ENCODE results near the gene CNOT3.

Gene CNOT3

GRCh38 chr19:54133957-54134590 lies 3.5 kb upstream of the CNOT3 start:
- no peak overlapping the region for H3K9ac ChIP-seq (ENCODE audit: insufficient read length, low read depth)
- no peaks in the 10 kb centered on the region for H3K27me3 ChIP-seq (ENCODE audit: insufficient read depth, insufficient read length)
- DNase-seq (ENCODE audit: low read depth, low spot score) = no peak
- TF ChIP-seq YY1 (IDR thresholded peaks at IDR 0.05; ENCODE audit: insufficient read depth, insufficient read length) = no peak
- no peak for TF ChIP-seq ZNF274 (IDR thresholded peaks at IDR 0.05; ENCODE audit: low read depth, low read length)
- no peak for TF ChIP-seq SUZ12 (IDR thresholded peaks at IDR 0.05; ENCODE audit: extremely low read depth, insufficient read depth, insufficient read length)
- H3K4me3 ChIP-seq (ENCODE audit: insufficient read length, low read depth) = no peak overlapping the region
- peaks cover 35% of the 10 kb centered on the region for H3K36me3 ChIP-seq (ENCODE audit: insufficient read depth, insufficient read length, low read length)
- H3K4me1 ChIP-seq (ENCODE audit: insufficient read depth, insufficient read length) = peaks cover 4% of the 10 kb centered on the region
- peaks cover 7% of the 10 kb centered on the region; the same call in 1 of the 2 replicates for H3K9me3 ChIP-seq (ENCODE audit: insufficient read depth, low read length)

- peak overlapping the region; percentile 41 for H3K4me3 ChIP-seq (ENCODE audit: insufficient read length, low read depth)
- DNase-seq (ENCODE audit: low read depth, low spot score) = no peak
- peaks cover 14% of the 10 kb centered on the region for H3K4me1 ChIP-seq (ENCODE audit: insufficient read depth, insufficient read length)
- peak overlapping the region; percentile 84 for H3K9ac ChIP-seq (ENCODE audit: insufficient read length, low read depth)
- TF ChIP-seq YY1 (IDR thresholded peaks at IDR 0.05; ENCODE audit: insufficient read depth, insufficient read length) (no peak), SUZ12 (IDR thresholded peaks at IDR 0.05; ENCODE audit: extremely low read depth, insufficient read depth, insufficient read length) (no peak), ZNF274 (IDR thresholded peaks at IDR 0.05; ENCODE audit: low read depth, low read length) (no peak)
- H3K36me3 ChIP-seq (ENCODE audit: insufficient read depth, insufficient read length, low read length) = peaks cover 41% of the 10 kb centered on the region
- no peaks in the 10 kb centered on the region for H3K27me3 ChIP-seq (ENCODE audit: insufficient read depth, insufficient read length)
- H3K9me3 ChIP-seq (ENCODE audit: insufficient read depth, low read length) = peaks cover 7% of the 10 kb centered on the region; the same call in 1 of the 2 replicates
Observed at GRCh38 chr19:54136086-54136863, 1.3 kb upstream of the CNOT3 start.

DNA sequence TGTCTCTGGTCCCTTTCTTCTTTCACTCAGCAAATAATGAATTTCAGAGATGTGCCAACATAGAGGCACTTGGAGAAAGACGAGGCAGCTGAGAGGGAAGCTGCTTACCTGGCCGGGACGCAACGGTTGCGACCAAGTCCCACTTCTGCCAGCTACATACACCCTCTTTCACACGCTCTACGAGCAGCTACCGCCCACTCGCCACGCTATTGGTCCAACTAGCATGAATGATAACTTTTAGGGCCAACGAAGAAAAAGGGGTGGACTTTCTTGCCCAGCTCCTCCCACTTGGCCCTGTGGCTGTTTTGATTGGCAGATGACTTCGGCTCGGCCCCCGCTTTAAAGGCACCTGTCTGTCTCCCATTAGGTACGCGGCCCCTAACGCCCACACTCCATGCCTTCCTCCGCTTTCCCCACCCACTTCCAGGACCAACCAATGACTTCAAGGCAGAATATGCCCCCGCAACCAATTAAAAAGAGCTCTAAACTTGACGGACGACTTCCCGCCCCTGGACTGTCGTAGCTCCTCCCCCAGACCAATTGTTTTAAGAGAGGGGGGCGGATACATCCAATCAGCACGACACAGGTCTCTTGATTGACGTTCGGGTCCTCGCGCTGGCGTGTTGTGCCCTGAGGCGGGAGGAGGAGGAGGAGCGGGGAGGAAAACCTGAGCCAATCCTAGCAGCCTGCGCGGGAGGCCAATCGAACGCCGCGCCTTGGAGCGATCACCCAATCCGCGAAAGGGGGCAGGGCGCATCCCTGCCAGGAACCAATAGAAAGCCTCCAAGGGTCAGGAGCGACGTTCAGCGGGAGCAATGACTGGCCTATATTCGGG lies 481 bp upstream of the CNOT3 start:
- peak overlapping the region; percentile 66 for H3K4me3 ChIP-seq (ENCODE audit: insufficient read length, low read depth)
- H3K27me3 ChIP-seq (ENCODE audit: insufficient read depth, insufficient read length) = no peaks in the 10 kb centered on the region
- peak overlapping the region; percentile 84 for H3K9ac ChIP-seq (ENCODE audit: insufficient read length, low read depth)
- TF ChIP-seq ZNF274 (IDR thresholded peaks at IDR 0.05; ENCODE audit: low read depth, low read length) (no peak), SUZ12 (IDR thresholded peaks at IDR 0.05; ENCODE audit: extremely low read depth, insufficient read depth, insufficient read length) (no peak), YY1 (IDR thresholded peaks at IDR 0.05; ENCODE audit: insufficient read depth, insufficient read length) (no peak)
- H3K9me3 ChIP-seq (ENCODE audit: insufficient read depth, low read length) = peaks cover 7% of the 10 kb centered on the region; the same call in 1 of the 2 replicates
- H3K4me1 ChIP-seq (ENCODE audit: insufficient read depth, insufficient read length) = peaks cover 14% of the 10 kb centered on the region
- peaks cover 41% of the 10 kb centered on the region for H3K36me3 ChIP-seq (ENCODE audit: insufficient read depth, insufficient read length, low read length)
- DNase-seq (ENCODE audit: low read depth, low spot score) = peak; percentile 98

GRCh38 chr19:54138489-54139256 lies 1.1 kb downstream of the CNOT3 start:
- peak overlapping the region; percentile 80 for H3K9ac ChIP-seq (ENCODE audit: insufficient read length, low read depth)
- no peak for DNase-seq (ENCODE audit: low read depth, low spot score)
- peaks cover 14% of the 10 kb centered on the region for H3K4me1 ChIP-seq (ENCODE audit: insufficient read depth, insufficient read length)
- peaks cover under 1% of the 10 kb centered on the region; the same call in 1 of the 2 replicates for H3K9me3 ChIP-seq (ENCODE audit: insufficient read depth, low read length)
- peak overlapping the region; percentile 66 for H3K4me3 ChIP-seq (ENCODE audit: insufficient read length, low read depth)
- H3K27me3 ChIP-seq (ENCODE audit: insufficient read depth, insufficient read length) = no peaks in the 10 kb centered on the region
- peaks cover 52% of the 10 kb centered on the region for H3K36me3 ChIP-seq (ENCODE audit: insufficient read depth, insufficient read length, low read length)
- TF ChIP-seq ZNF274 (IDR thresholded peaks at IDR 0.05; ENCODE audit: low read depth, low read length) = no peak
- TF ChIP-seq SUZ12 (IDR thresholded peaks at IDR 0.05; ENCODE audit: extremely low read depth, insufficient read depth, insufficient read length) = no peak
- TF ChIP-seq YY1 (IDR thresholded peaks at IDR 0.05; ENCODE audit: insufficient read depth, insufficient read length) = no peak

DNA sequence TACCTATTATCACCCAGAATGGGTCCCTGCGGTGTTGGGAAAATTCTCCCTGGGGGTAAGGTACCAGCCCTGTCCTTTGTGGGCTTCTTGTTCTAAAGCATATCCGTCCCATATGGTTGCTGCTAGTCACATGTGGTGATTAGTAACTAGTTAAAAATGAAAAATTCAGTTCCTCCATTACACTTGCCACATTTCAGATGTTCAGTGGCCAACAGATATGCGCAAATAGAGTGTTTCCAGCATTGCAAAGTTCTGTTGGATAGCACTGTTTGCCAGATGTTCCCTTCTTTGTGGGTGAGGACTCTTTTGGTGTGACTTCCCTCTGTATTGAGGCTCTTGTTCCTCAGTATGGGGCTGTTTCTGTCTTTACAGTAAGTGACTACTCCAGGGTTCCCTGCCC lies 3.8 kb downstream of the CNOT3 start:
- Histone ChIP-seq H3K4me3 (ENCODE audit: insufficient read length, low read depth) (no peak overlapping the region), H3K36me3 (ENCODE audit: insufficient read depth, insufficient read length, low read length) (peaks cover 79% of the 10 kb centered on the region), H3K27me3 (ENCODE audit: insufficient read depth, insufficient read length) (no peaks in the 10 kb centered on the region), H3K9me3 (ENCODE audit: insufficient read depth, low read length) (no peaks in the 10 kb centered on the region), H3K9ac (ENCODE audit: insufficient read length, low read depth) (no peak overlapping the region), H3K4me1 (ENCODE audit: insufficient read depth, insufficient read length) (peaks cover 14% of the 10 kb centered on the region)
- DNase-seq (ENCODE audit: low read depth, low spot score) = no peak
- no peak for TF ChIP-seq YY1 (IDR thresholded peaks at IDR 0.05; ENCODE audit: insufficient read depth, insufficient read length)
- no peak for TF ChIP-seq ZNF274 (IDR thresholded peaks at IDR 0.05; ENCODE audit: low read depth, low read length)
- TF ChIP-seq SUZ12 (IDR thresholded peaks at IDR 0.05; ENCODE audit: extremely low read depth, insufficient read depth, insufficient read length) = no peak

DNA sequence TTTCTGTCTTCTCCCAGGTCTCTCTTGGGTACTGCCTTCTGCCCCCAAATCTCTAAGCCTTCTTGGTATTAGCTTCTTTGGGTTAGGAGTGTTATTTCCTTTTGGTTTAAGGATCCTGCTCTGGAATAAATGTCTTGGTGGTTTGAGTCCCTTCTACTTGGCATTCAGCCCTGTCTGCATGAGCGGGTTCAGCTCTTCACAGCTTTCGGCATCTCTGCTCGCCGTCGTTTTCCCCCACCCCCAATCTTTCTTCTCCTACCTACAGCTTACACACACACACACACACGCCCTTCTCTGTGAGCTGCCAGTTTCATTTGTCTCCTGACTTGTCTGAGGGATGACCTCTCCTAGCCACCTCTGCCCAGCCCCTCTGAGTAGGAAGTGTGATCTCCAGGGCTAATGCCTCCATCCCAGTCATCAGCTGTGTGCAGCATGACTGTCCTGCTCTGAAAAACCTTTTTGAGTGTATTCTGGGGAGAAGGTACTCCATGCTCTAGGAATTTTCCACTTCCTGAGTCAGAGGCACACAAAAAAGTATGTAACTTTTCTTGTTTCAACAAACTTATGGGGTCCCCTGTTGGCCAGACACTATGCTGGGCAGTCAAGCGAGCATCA lies 4.7 kb downstream of the CNOT3 start:
- DNase-seq (ENCODE audit: low read depth, low spot score) = no peak
- TF ChIP-seq ZNF274 (IDR thresholded peaks at IDR 0.05; ENCODE audit: low read depth, low read length) = no peak
- TF ChIP-seq SUZ12 (IDR thresholded peaks at IDR 0.05; ENCODE audit: extremely low read depth, insufficient read depth, insufficient read length) = no peak
- no peak for TF ChIP-seq YY1 (IDR thresholded peaks at IDR 0.05; ENCODE audit: insufficient read depth, insufficient read length)
- peaks cover 88% of the 10 kb centered on the region for H3K36me3 ChIP-seq (ENCODE audit: insufficient read depth, insufficient read length, low read length)

More for the DNA sequence above, 4.7 kb downstream of the CNOT3 start:
- no peaks in the 10 kb centered on the region for H3K9me3 ChIP-seq (ENCODE audit: insufficient read depth, low read length)
- H3K4me3 ChIP-seq (ENCODE audit: insufficient read length, low read depth) = no peak overlapping the region
- no peak overlapping the region for H3K9ac ChIP-seq (ENCODE audit: insufficient read length, low read depth)
- H3K4me1 ChIP-seq (ENCODE audit: insufficient read depth, insufficient read length) = peaks cover 14% of the 10 kb centered on the region
- no peaks in the 10 kb centered on the region for H3K27me3 ChIP-seq (ENCODE audit: insufficient read depth, insufficient read length)

All from NT2/D1 (cell line).